ENCODE measurements around the gene ZNF329. TPM values are rescaled to one million over a fixed set of nuclear protein-coding genes. Genes with fewer than 3 reads are reported as not detected.

ZNF329 gene
- total RNA-seq, 1 experiment from 2014 or later = 1.7 TPM

DNA sequence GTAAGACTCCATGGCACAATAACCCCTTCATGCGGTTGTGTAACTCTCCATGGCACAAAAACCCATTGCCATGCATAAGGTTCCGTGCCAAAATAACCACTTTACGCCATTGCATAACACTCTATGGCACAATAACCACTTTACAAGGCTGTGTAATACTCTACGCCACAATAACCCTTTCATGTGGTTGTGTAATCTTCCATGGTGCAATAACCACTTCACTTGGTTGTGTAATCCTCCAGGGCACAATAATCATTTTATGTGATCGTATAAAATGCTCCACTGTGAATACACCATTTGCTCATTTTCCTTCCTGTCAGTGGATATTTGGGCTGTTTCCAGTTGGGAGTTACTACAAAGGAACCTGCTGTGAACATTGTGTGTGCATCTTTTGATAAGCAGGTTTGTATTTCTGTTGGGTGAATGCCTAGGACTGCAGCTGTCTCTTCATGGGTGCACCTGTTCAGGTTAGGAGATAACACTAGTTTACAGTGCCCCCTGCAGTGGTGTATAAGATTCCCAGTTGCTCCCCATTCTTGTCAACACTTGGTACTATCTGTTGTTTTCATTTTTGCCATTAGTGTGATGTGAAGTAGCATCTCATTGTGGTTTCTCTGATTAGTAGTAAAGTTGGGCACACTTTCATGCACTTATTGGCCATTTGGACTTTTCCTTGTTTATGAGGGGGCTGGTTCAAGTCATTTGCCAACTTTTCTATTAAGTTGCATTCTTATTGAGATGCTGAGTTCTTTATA lies 31.4 kb downstream of the ZNF329 start:
- peaks cover 32 to 42% of the 10 kb centered on the region in 2 experiments; a peak in 2 of 4 replicates for H3K9me3 ChIP-seq (ENCODE audit: control insufficient read depth in 1 of 2, insufficient read depth in 1 of 2, low read depth in 1 of 2, low read length in 2 of 2)
- ChIA-PET POLR2A (no interaction called here), CTCF (no interaction called here), RAD21 (ENCODE audit: low non-redundant PET in 1 of 2, low total read pairs in 2 of 2, uncharacterized antibody in 2 of 2, unreplicated experiment in 2 of 2) (no interaction called here)
- intact Hi-C loops (cut with micrococcal nuclease) = no loop called here
- ATAC-seq = no peak
- H3K4me3 ChIP-seq (replicated peaks in 1 of 2; ENCODE audit: low read depth in 1 of 2, low read length in 2 of 2) = no peak overlapping the region
- H3K27ac ChIP-seq (ENCODE audit: low read depth, low read length) = no peak overlapping the region
- H3K4me2 ChIP-seq (ENCODE audit: low read length) = no peak overlapping the region
- H3K9me2 ChIP-seq (ENCODE audit: insufficient read depth) = no peaks in the 10 kb centered on the region
- BruUV-seq (replicated peaks) = no TSS peak
- H3K79me2 ChIP-seq (ENCODE audit: insufficient read depth, low read length) = no peaks in the 10 kb centered on the region
- no peaks in the 10 kb centered on the region for H3K4me1 ChIP-seq (ENCODE audit: control insufficient read depth in 1 of 2, insufficient read depth in 2 of 2, low read length in 2 of 2)
- H4K20me1 ChIP-seq (ENCODE audit: insufficient read depth) = no peaks in the 10 kb centered on the region
- H2AFZ ChIP-seq (ENCODE audit: low read depth, low read length, poor library complexity, severe bottlenecking) = no peak overlapping the region
- H3K27me3 ChIP-seq (ENCODE audit: insufficient read depth, low read length) = no peaks in the 10 kb centered on the region
- no peaks in the 10 kb centered on the region for H3K36me3 ChIP-seq (ENCODE audit: control insufficient read depth in 1 of 2, insufficient read depth in 2 of 2, low read length in 2 of 2)
- no peak overlapping the region for H3K9ac ChIP-seq (ENCODE audit: low read length)
- DNase-seq (ENCODE audit: low read depth, low spot score) = no peak
- TF ChIP-seq SRF (IDR thresholded peaks at IDR 0.05; ENCODE audit: low read depth) = no peak
- no peak for TF ChIP-seq POLR2AphosphoS5 (IDR thresholded peaks at IDR 0.05; ENCODE audit: low read depth, low read length)
- TF ChIP-seq ELF1 (IDR thresholded peaks at IDR 0.05; ENCODE audit: borderline replicate concordance, low read depth) = no peak

DNA sequence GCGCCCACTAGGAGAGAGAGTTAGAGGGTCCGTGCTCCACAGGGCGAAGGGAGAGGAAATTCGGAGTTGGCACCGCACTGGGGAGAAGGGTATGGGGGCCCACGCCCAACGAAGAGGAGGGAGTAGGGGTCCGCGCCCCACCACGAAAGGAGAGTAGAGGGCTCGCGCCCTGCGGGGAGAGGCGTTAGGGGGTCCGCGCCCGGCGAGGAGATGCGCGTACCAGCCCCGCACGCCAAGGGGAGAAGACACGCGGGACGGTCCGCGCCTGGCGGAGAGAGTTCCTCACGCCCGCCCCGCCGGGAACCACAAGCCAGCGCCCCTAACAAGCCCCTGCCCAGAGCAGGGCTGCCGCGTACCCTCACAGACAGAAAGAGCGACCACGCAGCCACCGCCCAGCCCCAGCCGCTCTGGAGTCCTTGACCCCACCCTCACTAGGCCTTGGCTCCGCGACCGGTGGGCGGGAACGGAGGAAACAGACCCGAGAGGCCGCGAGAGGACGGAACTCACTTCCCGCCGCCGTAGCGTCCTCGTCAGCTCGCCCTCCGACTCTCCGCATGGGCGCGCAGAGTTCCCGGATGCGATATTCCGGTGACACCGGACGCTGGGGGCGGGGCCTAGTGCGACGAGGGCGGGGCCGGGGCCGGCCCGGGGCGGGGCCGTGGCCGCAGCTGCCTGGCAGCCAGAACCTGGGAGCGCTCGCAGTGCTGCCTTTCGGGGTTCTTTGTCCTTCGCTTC lies 32.6 kb downstream of the ZNF329 start:
- no peak for TF ChIP-seq RAD21 (IDR thresholded peaks at IDR 0.05; ENCODE audit: low read depth)
- no peak for TF ChIP-seq EGR1 (IDR thresholded peaks at IDR 0.05; ENCODE audit: low read depth)
- no peak for TF ChIP-seq CEBPB (IDR thresholded peaks at IDR 0.05; ENCODE audit: low read depth)
- no peak for TF ChIP-seq SRF (IDR thresholded peaks at IDR 0.05; ENCODE audit: low read depth)
- TF ChIP-seq SP1 (IDR thresholded peaks at IDR 0.05; ENCODE audit: low read depth) = no peak
- TF ChIP-seq POLR2A (IDR thresholded peaks at IDR 0.05; ENCODE audit: borderline replicate concordance, extremely low read depth, insufficient read depth, insufficient read length) = no peak
- no peak for TF ChIP-seq TCF7L2 (IDR thresholded peaks at IDR 0.05; ENCODE audit: borderline replicate concordance, extremely low read depth, insufficient read depth, insufficient read length)
- TF ChIP-seq YY1 (IDR thresholded peaks at IDR 0.05; ENCODE audit: extremely low read depth, insufficient replicate concordance, low read depth, low read length) = no peak
- no peak for TF ChIP-seq CBX3 (IDR thresholded peaks at IDR 0.05; ENCODE audit: low read depth)
- no peak for TF ChIP-seq EZH2phosphoT487 (IDR thresholded peaks at IDR 0.05; ENCODE audit: borderline replicate concordance)
- no peak for TF ChIP-seq POLR2AphosphoS5 (IDR thresholded peaks at IDR 0.05; ENCODE audit: low read depth, low read length)
- TF ChIP-seq, protein P1, sequence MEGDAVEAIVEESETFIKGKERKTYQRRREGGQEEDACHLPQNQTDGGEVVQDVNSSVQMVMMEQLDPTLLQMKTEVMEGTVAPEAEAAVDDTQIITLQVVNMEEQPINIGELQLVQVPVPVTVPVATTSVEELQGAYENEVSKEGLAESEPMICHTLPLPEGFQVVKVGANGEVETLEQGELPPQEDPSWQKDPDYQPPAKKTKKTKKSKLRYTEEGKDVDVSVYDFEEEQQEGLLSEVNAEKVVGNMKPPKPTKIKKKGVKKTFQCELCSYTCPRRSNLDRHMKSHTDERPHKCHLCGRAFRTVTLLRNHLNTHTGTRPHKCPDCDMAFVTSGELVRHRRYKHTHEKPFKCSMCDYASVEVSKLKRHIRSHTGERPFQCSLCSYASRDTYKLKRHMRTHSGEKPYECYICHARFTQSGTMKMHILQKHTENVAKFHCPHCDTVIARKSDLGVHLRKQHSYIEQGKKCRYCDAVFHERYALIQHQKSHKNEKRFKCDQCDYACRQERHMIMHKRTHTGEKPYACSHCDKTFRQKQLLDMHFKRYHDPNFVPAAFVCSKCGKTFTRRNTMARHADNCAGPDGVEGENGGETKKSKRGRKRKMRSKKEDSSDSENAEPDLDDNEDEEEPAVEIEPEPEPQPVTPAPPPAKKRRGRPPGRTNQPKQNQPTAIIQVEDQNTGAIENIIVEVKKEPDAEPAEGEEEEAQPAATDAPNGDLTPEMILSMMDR (IDR thresholded peaks at IDR 0.05 in 2 of 3, conservative IDR thresholded peaks at IDR 0.05 in 1 of 3; ENCODE audit: borderline replicate concordance in 1 of 3, insufficient read depth in 1 of 3, low read depth in 2 of 3, low read length in 2 of 3) = no peak
- TF ChIP-seq ELF1 (IDR thresholded peaks at IDR 0.05; ENCODE audit: borderline replicate concordance, low read depth) = no peak
- ChIA-PET POLR2A (no interaction called here), RAD21 (ENCODE audit: low non-redundant PET in 1 of 2, low total read pairs in 2 of 2, uncharacterized antibody in 2 of 2, unreplicated experiment in 2 of 2) (no interaction called here), CTCF (no interaction called here)
- H3K9ac ChIP-seq (ENCODE audit: low read length) = no peak overlapping the region
- no peak for DNase-seq (ENCODE audit: low read depth, low spot score)
- no peaks in the 10 kb centered on the region for H3K79me2 ChIP-seq (ENCODE audit: insufficient read depth, low read length)
- H3K4me2 ChIP-seq (ENCODE audit: low read length) = no peak overlapping the region
- H3K4me1 ChIP-seq (ENCODE audit: control insufficient read depth in 1 of 2, insufficient read depth in 2 of 2, low read length in 2 of 2) = no peaks in the 10 kb centered on the region
- H4K20me1 ChIP-seq (ENCODE audit: insufficient read depth) = no peaks in the 10 kb centered on the region
- no peaks in the 10 kb centered on the region for H3K27me3 ChIP-seq (ENCODE audit: insufficient read depth, low read length)
- H2AFZ ChIP-seq (ENCODE audit: low read depth, low read length, poor library complexity, severe bottlenecking) = no peak overlapping the region
- H3K4me3 ChIP-seq (replicated peaks in 1 of 2; ENCODE audit: low read depth in 1 of 2, low read length in 2 of 2) = no peak overlapping the region
- no TSS peak for BruUV-seq (replicated peaks)
- H3K27ac ChIP-seq (ENCODE audit: low read depth, low read length) = no peak overlapping the region
- H3K9me3 ChIP-seq (ENCODE audit: control insufficient read depth in 1 of 2, insufficient read depth in 1 of 2, low read depth in 1 of 2, low read length in 2 of 2) = peaks cover 25 to 38% of the 10 kb centered on the region in 2 experiments; a peak in 2 of 4 replicates
- intact Hi-C loops (cut with micrococcal nuclease) = no loop called here
- no peaks in the 10 kb centered on the region for H3K9me2 ChIP-seq (ENCODE audit: insufficient read depth)
- H3K36me3 ChIP-seq (ENCODE audit: control insufficient read depth in 1 of 2, insufficient read depth in 2 of 2, low read length in 2 of 2) = no peaks in the 10 kb centered on the region
- no peak for ATAC-seq
